HCT116 (cell line): ENCODE results near the gene NOTUM.

Experiments
- CTCF ChIP-seq, 3 experiments: fragments of 200-600 bp in 1 of 3; sonication (generic) in 1 of 3; IDR thresholded peaks in 2 of 3; conservative IDR thresholded peaks in 1 of 3; 2 replicates each; pipeline ENCODE4 v1.5.1; 2012 to 2017; ENCODE audit warnings: low read depth in 2 of 3, low read length in 2 of 3, antibody characterized with exemption in 1 of 3, borderline replicate concordance in 1 of 3, control low read depth in 1 of 3, mild to moderate bottlenecking in 1 of 3, mixed read lengths in 1 of 3, mixed run types in 1 of 3, moderate library complexity in 1 of 3; ENCODE audit not compliant: insufficient read depth in 1 of 3
- EZH2 ChIP-seq: fragments of 200-600 bp; sonication (generic); IDR thresholded peaks from 2 replicates; pipeline ENCODE4 v1.6.1; 2017; ENCODE audit warnings: antibody characterized with exemption, mixed run types
- JUND ChIP-seq: IDR thresholded peaks from 2 replicates; pipeline ENCODE4 v1.6.1; 2012
- MAX ChIP-seq: IDR thresholded peaks from 2 replicates; pipeline ENCODE4 v1.6.1; 2012
- POLR2A ChIP-seq: IDR thresholded peaks from 2 replicates; pipeline ENCODE4 v1.7.0; 2011; ENCODE audit warnings: borderline replicate concordance; ENCODE audit not compliant: insufficient read depth, insufficient read length; ENCODE audit errors: extremely low read depth
- POLR2AphosphoS5 ChIP-seq: IDR thresholded peaks from 2 replicates; pipeline ENCODE4 v1.6.1; 2011; ENCODE audit warnings: mild to moderate bottlenecking, low read depth, low read length, moderate library complexity
- RAD21 ChIP-seq: IDR thresholded peaks from 2 replicates; pipeline ENCODE4 v1.6.1; 2012; ENCODE audit warnings: low read depth, mild to moderate bottlenecking
- REST ChIP-seq: IDR thresholded peaks from 2 replicates; pipeline ENCODE4 v1.6.1; 2012; ENCODE audit warnings: low read depth
- YY1 ChIP-seq: IDR thresholded peaks from 2 replicates; pipeline ENCODE4 v1.6.1; 2011; ENCODE audit warnings: low read length, low read depth, moderate library complexity, mild to moderate bottlenecking; ENCODE audit not compliant: insufficient replicate concordance; ENCODE audit errors: extremely low read depth
- ZNF274 ChIP-seq: fragments of 200-500 bp; sonication (Bioruptor generic); IDR thresholded peaks from 2 replicates; pipeline ENCODE4 v1.6.1; 2014; ENCODE audit warnings: mild to moderate bottlenecking, low read depth, low read length, inconsistent platforms

GRCh38 chr17:81980707-81981343 lies 19.8 kb upstream of the NOTUM start:
- TF ChIP-seq JUND (no peak), POLR2A (no peak), EZH2 (no peak), CTCF (IDR thresholded peaks at IDR 0.05 in 2 of 3, conservative IDR thresholded peaks at IDR 0.05 in 1 of 3; ENCODE audit: borderline replicate concordance in 1 of 3, insufficient read depth in 1 of 3, low read depth in 2 of 3, low read length in 2 of 3) (no peak), POLR2AphosphoS5 (no peak), RAD21 (no peak), REST (no peak), MAX (no peak), YY1 (no peak), ZNF274 (no peak)
